ENCODE data around the gene EPHB1. TPM values are rescaled to one million over a fixed set of nuclear protein-coding genes. Genes with fewer than 3 reads are reported as not detected.

Gene EPHB1
- polyA plus RNA-seq, 1 of the 3 experiments (the other 2 are of a cell fraction) = 1.2 TPM

DNA sequence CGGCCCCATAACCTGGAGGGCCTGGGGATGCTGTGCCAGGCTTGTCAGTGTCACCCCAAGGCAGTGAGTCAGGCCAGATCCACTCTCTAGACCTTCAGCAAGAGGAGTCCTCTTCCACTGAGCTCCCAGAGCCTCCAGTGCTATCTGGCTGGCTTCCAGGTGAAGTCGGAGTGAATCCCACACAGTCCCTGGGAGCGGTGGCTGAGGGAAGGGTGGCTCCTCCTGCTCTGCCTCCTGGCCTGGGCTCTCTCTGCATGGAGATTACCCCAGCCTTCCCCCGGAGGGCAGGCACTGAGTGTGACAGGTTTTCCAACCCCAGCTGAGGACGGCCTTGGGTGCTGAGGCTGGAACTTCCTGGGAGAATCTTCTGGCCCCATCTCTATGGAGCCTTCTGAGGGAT, 82.7 kb downstream of the EPHB1 start:
- Histone ChIP-seq H3K4me3 (ENCODE audit: low read depth in 2 of 2, low read length in 1 of 2) (no peak overlapping the region), H3K9me3 (no peaks in the 10 kb centered on the region), H4K20me1 (ENCODE audit: insufficient read depth) (no peaks in the 10 kb centered on the region), H3K27ac (ENCODE audit: low read depth in 2 of 2, low read length in 1 of 2) (no peak overlapping the region), H3K4me2 (no peak overlapping the region), H3F3A (replicated peaks; ENCODE audit: insufficient read depth) (no peaks in the 10 kb centered on the region), H3K4me1 (ENCODE audit: control insufficient read depth in 1 of 2, insufficient read depth in 2 of 2, low read depth in 1 of 2, low read length in 1 of 2) (no peaks in the 10 kb centered on the region; a peak in 1 of 4 replicates), H3K9ac (no peak overlapping the region), H3K36me3 (replicated peaks in 1 of 2; ENCODE audit: control insufficient read depth in 1 of 2, insufficient read depth in 2 of 2, low read length in 1 of 2) (no peaks in the 10 kb centered on the region), H3K27me3 (ENCODE audit: insufficient read depth) (no peaks in the 10 kb centered on the region), H2AFZ (ENCODE audit: low read depth) (no peak overlapping the region), H3K9me2 (no peaks in the 10 kb centered on the region), H3K79me2 (ENCODE audit: insufficient read depth) (no peaks in the 10 kb centered on the region)
- POLR2A ChIA-PET = no interaction called here
- 55% methylated on average over 4 of the region's 5 CpGs for WGBS (ENCODE audit: low lambda C conversion rate)
- TF ChIP-seq RFX5 (IDR thresholded peaks at IDR 0.05; ENCODE audit: low read length) (no peak), TEAD4 (IDR thresholded peaks at IDR 0.05; ENCODE audit: borderline replicate concordance, insufficient read depth) (no peak), RCOR1 (IDR thresholded peaks at IDR 0.05; ENCODE audit: low read length) (no peak), NFIC (IDR thresholded peaks at IDR 0.05; ENCODE audit: borderline replicate concordance) (no peak), TCF12 (IDR thresholded peaks at IDR 0.05) (no peak), JUND (IDR thresholded peaks at IDR 0.05) (no peak), TAF1 (IDR thresholded peaks at IDR 0.05; ENCODE audit: borderline replicate concordance, low read depth, low read length) (no peak), GATA2 (CRISPR knock-in tag; IDR thresholded peaks at IDR 0.05) (no peak), FOXM1 (IDR thresholded peaks at IDR 0.05; ENCODE audit: low read depth) (no peak), FOXJ3 (CRISPR knock-in tag; IDR thresholded peaks at IDR 0.05) (no peak)
- TF ChIP-seq, protein P1, sequence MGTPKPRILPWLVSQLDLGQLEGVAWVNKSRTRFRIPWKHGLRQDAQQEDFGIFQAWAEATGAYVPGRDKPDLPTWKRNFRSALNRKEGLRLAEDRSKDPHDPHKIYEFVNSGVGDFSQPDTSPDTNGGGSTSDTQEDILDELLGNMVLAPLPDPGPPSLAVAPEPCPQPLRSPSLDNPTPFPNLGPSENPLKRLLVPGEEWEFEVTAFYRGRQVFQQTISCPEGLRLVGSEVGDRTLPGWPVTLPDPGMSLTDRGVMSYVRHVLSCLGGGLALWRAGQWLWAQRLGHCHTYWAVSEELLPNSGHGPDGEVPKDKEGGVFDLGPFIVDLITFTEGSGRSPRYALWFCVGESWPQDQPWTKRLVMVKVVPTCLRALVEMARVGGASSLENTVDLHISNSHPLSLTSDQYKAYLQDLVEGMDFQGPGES (IDR thresholded peaks at IDR 0.05; ENCODE audit: low read depth, low read length) = no peak
- TF ChIP-seq, protein P2, sequence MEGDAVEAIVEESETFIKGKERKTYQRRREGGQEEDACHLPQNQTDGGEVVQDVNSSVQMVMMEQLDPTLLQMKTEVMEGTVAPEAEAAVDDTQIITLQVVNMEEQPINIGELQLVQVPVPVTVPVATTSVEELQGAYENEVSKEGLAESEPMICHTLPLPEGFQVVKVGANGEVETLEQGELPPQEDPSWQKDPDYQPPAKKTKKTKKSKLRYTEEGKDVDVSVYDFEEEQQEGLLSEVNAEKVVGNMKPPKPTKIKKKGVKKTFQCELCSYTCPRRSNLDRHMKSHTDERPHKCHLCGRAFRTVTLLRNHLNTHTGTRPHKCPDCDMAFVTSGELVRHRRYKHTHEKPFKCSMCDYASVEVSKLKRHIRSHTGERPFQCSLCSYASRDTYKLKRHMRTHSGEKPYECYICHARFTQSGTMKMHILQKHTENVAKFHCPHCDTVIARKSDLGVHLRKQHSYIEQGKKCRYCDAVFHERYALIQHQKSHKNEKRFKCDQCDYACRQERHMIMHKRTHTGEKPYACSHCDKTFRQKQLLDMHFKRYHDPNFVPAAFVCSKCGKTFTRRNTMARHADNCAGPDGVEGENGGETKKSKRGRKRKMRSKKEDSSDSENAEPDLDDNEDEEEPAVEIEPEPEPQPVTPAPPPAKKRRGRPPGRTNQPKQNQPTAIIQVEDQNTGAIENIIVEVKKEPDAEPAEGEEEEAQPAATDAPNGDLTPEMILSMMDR (IDR thresholded peaks at IDR 0.05) = no peak
- TF ChIP-seq, protein P3, sequence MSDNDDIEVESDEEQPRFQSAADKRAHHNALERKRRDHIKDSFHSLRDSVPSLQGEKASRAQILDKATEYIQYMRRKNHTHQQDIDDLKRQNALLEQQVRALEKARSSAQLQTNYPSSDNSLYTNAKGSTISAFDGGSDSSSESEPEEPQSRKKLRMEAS (IDR thresholded peaks at IDR 0.05; ENCODE audit: low read depth) = no peak
- TF ChIP-seq, protein P4, sequence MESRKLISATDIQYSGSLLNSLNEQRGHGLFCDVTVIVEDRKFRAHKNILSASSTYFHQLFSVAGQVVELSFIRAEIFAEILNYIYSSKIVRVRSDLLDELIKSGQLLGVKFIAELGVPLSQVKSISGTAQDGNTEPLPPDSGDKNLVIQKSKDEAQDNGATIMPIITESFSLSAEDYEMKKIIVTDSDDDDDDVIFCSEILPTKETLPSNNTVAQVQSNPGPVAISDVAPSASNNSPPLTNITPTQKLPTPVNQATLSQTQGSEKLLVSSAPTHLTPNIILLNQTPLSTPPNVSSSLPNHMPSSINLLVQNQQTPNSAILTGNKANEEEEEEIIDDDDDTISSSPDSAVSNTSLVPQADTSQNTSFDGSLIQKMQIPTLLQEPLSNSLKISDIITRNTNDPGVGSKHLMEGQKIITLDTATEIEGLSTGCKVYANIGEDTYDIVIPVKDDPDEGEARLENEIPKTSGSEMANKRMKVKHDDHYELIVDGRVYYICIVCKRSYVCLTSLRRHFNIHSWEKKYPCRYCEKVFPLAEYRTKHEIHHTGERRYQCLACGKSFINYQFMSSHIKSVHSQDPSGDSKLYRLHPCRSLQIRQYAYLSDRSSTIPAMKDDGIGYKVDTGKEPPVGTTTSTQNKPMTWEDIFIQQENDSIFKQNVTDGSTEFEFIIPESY (IDR thresholded peaks at IDR 0.05; ENCODE audit: borderline replicate concordance, low read depth) = no peak
- TF ChIP-seq, protein P5, sequence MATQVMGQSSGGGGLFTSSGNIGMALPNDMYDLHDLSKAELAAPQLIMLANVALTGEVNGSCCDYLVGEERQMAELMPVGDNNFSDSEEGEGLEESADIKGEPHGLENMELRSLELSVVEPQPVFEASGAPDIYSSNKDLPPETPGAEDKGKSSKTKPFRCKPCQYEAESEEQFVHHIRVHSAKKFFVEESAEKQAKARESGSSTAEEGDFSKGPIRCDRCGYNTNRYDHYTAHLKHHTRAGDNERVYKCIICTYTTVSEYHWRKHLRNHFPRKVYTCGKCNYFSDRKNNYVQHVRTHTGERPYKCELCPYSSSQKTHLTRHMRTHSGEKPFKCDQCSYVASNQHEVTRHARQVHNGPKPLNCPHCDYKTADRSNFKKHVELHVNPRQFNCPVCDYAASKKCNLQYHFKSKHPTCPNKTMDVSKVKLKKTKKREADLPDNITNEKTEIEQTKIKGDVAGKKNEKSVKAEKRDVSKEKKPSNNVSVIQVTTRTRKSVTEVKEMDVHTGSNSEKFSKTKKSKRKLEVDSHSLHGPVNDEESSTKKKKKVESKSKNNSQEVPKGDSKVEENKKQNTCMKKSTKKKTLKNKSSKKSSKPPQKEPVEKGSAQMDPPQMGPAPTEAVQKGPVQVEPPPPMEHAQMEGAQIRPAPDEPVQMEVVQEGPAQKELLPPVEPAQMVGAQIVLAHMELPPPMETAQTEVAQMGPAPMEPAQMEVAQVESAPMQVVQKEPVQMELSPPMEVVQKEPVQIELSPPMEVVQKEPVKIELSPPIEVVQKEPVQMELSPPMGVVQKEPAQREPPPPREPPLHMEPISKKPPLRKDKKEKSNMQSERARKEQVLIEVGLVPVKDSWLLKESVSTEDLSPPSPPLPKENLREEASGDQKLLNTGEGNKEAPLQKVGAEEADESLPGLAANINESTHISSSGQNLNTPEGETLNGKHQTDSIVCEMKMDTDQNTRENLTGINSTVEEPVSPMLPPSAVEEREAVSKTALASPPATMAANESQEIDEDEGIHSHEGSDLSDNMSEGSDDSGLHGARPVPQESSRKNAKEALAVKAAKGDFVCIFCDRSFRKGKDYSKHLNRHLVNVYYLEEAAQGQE (IDR thresholded peaks at IDR 0.05; ENCODE audit: low read depth, low read length) = no peak
- CTCF ChIA-PET = interaction anchor here (0.9 to 1.2 kb wide), 2 partner anchors 10 to 277 kb away, joined by 3 read pairs; no protein-coding TSS in a partner anchor
- DNase-seq = no peak
